MM.1S (cell line): ENCODE results near the gene MEST.
"Not testable (repeated sequence)": the region's sequence is repeated elsewhere in the genome, so short reads cannot be mapped to it uniquely, and the experiment has no call there.

ENCODE experiments used
- DNase-seq: peaks from one replicate; pipeline ENCODE4 v3.0.0-alpha.2; 2015
- H2AFZ ChIP-seq: fragments of 300-600 bp; sonication (generic); 2 replicates; pipeline ENCODE4 v1.6.0; 2016; ENCODE audit warnings: antibody characterized with exemption, low read length
- H3F3A ChIP-seq: fragments of 300-600 bp; sonication (generic); 2 replicates; pipeline ENCODE4 v1.6.1; 2016; ENCODE audit warnings: mild to moderate bottlenecking, antibody characterized with exemption, low read length, moderate library complexity, mixed read lengths; ENCODE audit not compliant: insufficient read depth
- H3K27ac ChIP-seq: fragments of 300-600 bp; sonication (generic); 2 replicates; pipeline ENCODE4 v1.5.1; 2016; ENCODE audit warnings: mild to moderate bottlenecking, low read length
- H3K27me3 ChIP-seq: fragments of 300-600 bp; sonication (generic); replicated peaks from 2 replicates; pipeline ENCODE4 v1.6.0; 2016; ENCODE audit warnings: low read length; ENCODE audit not compliant: insufficient read depth
- H3K36me3 ChIP-seq: fragments of 300-600 bp; sonication (generic); replicated peaks from 2 replicates; pipeline ENCODE4 v1.6.1; 2016; ENCODE audit warnings: mild to moderate bottlenecking, low read length, mixed read lengths; ENCODE audit not compliant: insufficient read depth
- H3K4me1 ChIP-seq: fragments of 300-600 bp; sonication (generic); 2 replicates; pipeline ENCODE4 v1.6.1; 2016; ENCODE audit warnings: low read length, mixed read lengths
- H3K4me2 ChIP-seq: fragments of 300-600 bp; sonication (generic); 2 replicates; pipeline ENCODE4 v1.6.0; 2016; ENCODE audit warnings: low read depth, low read length
- H3K4me3 ChIP-seq: fragments of 300-600 bp; sonication (generic); 2 replicates; pipeline ENCODE4 v1.5.1; 2016; ENCODE audit warnings: low read length, mixed read lengths
- H3K79me2 ChIP-seq: fragments of 300-600 bp; sonication (generic); 2 replicates; pipeline ENCODE4 v1.6.1; 2016; ENCODE audit warnings: mixed run types, low read length, mixed read lengths
- H3K9ac ChIP-seq: fragments of 300-600 bp; sonication (generic); 2 replicates; pipeline ENCODE4 v1.6.1; 2016; ENCODE audit warnings: low read length, mixed read lengths
- H3K9me2 ChIP-seq: fragments of 300-600 bp; sonication (generic); replicated peaks from 2 replicates; pipeline ENCODE4 v1.6.1; 2016; ENCODE audit warnings: mild to moderate bottlenecking, low read length, mixed read lengths; ENCODE audit not compliant: insufficient read depth
- H3K9me3 ChIP-seq: fragments of 300-600 bp; sonication (generic); replicated peaks from 2 replicates; pipeline ENCODE4 v1.6.1; 2016; ENCODE audit warnings: mild to moderate bottlenecking, low read length, mixed read lengths; ENCODE audit not compliant: insufficient read depth
- H4K20me1 ChIP-seq: fragments of 300-600 bp; sonication (generic); 2 replicates; pipeline ENCODE4 v1.6.1; 2016; ENCODE audit warnings: mild to moderate bottlenecking, low read length, moderate library complexity, mixed read lengths; ENCODE audit not compliant: insufficient read depth
- CTCF ChIP-seq: fragments of 300-600 bp; sonication (generic); IDR thresholded peaks from 2 replicates; pipeline ENCODE4 v1.5.1; 2016; ENCODE audit warnings: antibody characterized with exemption, low read length, mixed read lengths
- EZH2 ChIP-seq: fragments of 300-600 bp; sonication (generic); optimal IDR thresholded peaks from 2 replicates; pipeline ENCODE3; 2017; ENCODE audit warnings: low read depth, mild to moderate bottlenecking, antibody characterized with exemption, low read length, mixed read lengths
- EZH2phosphoT487 ChIP-seq: fragments of 300-600 bp; sonication (generic); IDR thresholded peaks from 2 replicates; pipeline ENCODE4 v1.6.1; 2018; ENCODE audit warnings: antibody characterized with exemption, low read length

MEST gene

GRCh38 chr7:130444751-130445407 lies 47.0 kb upstream of the MEST start:
- H3K4me3 ChIP-seq = no peak overlapping the region
- no peak overlapping the region for H3K9ac ChIP-seq
- H3K4me1 ChIP-seq = peaks cover 9% of the 10 kb centered on the region
- no peaks in the 10 kb centered on the region for H3K36me3 ChIP-seq
- no peaks in the 10 kb centered on the region for H4K20me1 ChIP-seq
- no peak overlapping the region for H2AFZ ChIP-seq
- TF ChIP-seq CTCF = 0 out of 2 replicates have a peak, but pooled peaks have one; percentile 9
- TF ChIP-seq EZH2phosphoT487 = no peak
- H3K79me2 ChIP-seq = no peaks in the 10 kb centered on the region
- H3K27me3 ChIP-seq = no peaks in the 10 kb centered on the region
- no peak for DNase-seq
- no peaks in the 10 kb centered on the region for H3K9me3 ChIP-seq
- H3K4me2 ChIP-seq = no peak overlapping the region
- H3K9me2 ChIP-seq = no peaks in the 10 kb centered on the region
- no peaks in the 10 kb centered on the region for H3F3A ChIP-seq
- no peak overlapping the region for H3K27ac ChIP-seq

GRCh38 chr7:130446259-130446658 lies 45.6 kb upstream of the MEST start:
- Histone ChIP-seq H3K4me3 (no peak overlapping the region), H3K27ac (no peak overlapping the region), H2AFZ (no peak overlapping the region), H3F3A (no peaks in the 10 kb centered on the region), H3K9me3 (no peaks in the 10 kb centered on the region), H3K4me2 (no peak overlapping the region), H3K36me3 (no peaks in the 10 kb centered on the region), H3K79me2 (no peaks in the 10 kb centered on the region), H3K9ac (no peak overlapping the region), H3K27me3 (no peaks in the 10 kb centered on the region), H4K20me1 (no peaks in the 10 kb centered on the region), H3K4me1 (peaks cover 9% of the 10 kb centered on the region), H3K9me2 (no peaks in the 10 kb centered on the region)
- no peak for DNase-seq
- TF ChIP-seq EZH2phosphoT487 (no peak), CTCF (no peak), EZH2 (no peak)

- H3K4me1 ChIP-seq, H4K20me1 ChIP-seq, DNase-seq, H3K4me2 ChIP-seq, H3K9ac ChIP-seq, H3K27ac ChIP-seq, H3K27me3 ChIP-seq, H3K79me2 ChIP-seq, H3K9me2 ChIP-seq, H3K9me3 ChIP-seq, H3K4me3 ChIP-seq, H3F3A ChIP-seq, H3K36me3 ChIP-seq, H2AFZ ChIP-seq: not testable (repeated sequence)
Measured at GRCh38 chr7:130451344-130451743, 40.5 kb upstream of the MEST start.

- TF ChIP-seq EZH2 (no peak), EZH2phosphoT487 (no peak), CTCF (no peak)
Measured at GRCh38 chr7:130452951-130453350, 38.9 kb upstream of the MEST start.

More at GRCh38 chr7:130452951-130453350, 38.9 kb upstream of the MEST start:
- H3K9me3 ChIP-seq = no peaks in the 10 kb centered on the region
- H3K36me3 ChIP-seq = no peaks in the 10 kb centered on the region
- H3F3A ChIP-seq = no peaks in the 10 kb centered on the region
- H3K27ac ChIP-seq = no peak overlapping the region
- H3K27me3 ChIP-seq = no peaks in the 10 kb centered on the region
- no peak overlapping the region for H3K4me2 ChIP-seq
- no peaks in the 10 kb centered on the region for H3K9me2 ChIP-seq
- no peak for DNase-seq
- no peak overlapping the region for H3K4me3 ChIP-seq
- H4K20me1 ChIP-seq = no peaks in the 10 kb centered on the region
- peaks cover 3% of the 10 kb centered on the region; the same call in 1 of the 2 replicates for H3K4me1 ChIP-seq
- no peak overlapping the region for H3K9ac ChIP-seq
- H3K79me2 ChIP-seq = no peaks in the 10 kb centered on the region
- H2AFZ ChIP-seq = no peak overlapping the region
